HepG2 (cell line): ENCODE measurements around the gene ZNHIT6. TPM values are rescaled to one million over a fixed set of nuclear protein-coding genes. Genes with fewer than 3 reads are reported as not detected.

ENCODE experiments used
- ATAC-seq: fragments of 200-7000 bp; cut with Tn5 transposase; 3 replicates; pipeline ENCODE4 v1.9.1; 2020; ENCODE audit warnings: mild to moderate bottlenecking, moderate library complexity
- BruUV-seq: library from RNA; stranded (reverse); fragments of 400-500 nt; replicated peaks from 2 replicates; lab custom pipeline; 2021; lab: Mats Ljungman, UMichigan
- CTCF ChIA-PET: fragments of 300-600 bp; formaldehyde crosslinking; extraction: SDS; loops from one replicate; lab custom pipeline; 2021; ENCODE audit warnings: low total read pairs, inconsistent platforms, low intra/inter-chr PET ratio; lab: Yijun Ruan, JAX
- POLR2A ChIA-PET: fragments of 350-600 bp; sonication (Branson Sonifier 250); formaldehyde crosslinking; loops from one replicate; lab custom pipeline; 2020; ENCODE audit warnings: antibody characterized with exemption, inconsistent platforms; lab: Yijun Ruan, JAX
- DNase-seq: peaks from one replicate; pipeline ENCODE4 v3.0.0-alpha.2; 2015; ENCODE audit warnings: low spot score
- FAIRE-seq: peaks from 3 replicates; lab custom pipeline; 2011; peaks lifted over from hg19 to GRCh38; lab: Jason Lieb, UNC
- H2AFZ ChIP-seq: one replicate; pipeline ENCODE4 v1.6.1; 2011; ENCODE audit warnings: low read length, inconsistent platforms
- H3K27ac ChIP-seq: fragments of 300-600 bp; 3 replicates; pipeline ENCODE4 v1.8.0; 2011; ENCODE audit warnings: mixed run types, mild to moderate bottlenecking, mixed read lengths, low read length, inconsistent platforms; ENCODE audit not compliant: insufficient read depth; ENCODE audit errors: extremely low read length
- H3K27me3 ChIP-seq, 2 experiments: fragments of 200-600 bp in 1 of 2; 2 replicates in 1 of 2; 3 replicates in 1 of 2; pipeline versions ENCODE4 v1.6.0 to v1.8.0; 2011; ENCODE audit warnings: low read length in 2 of 2, mild to moderate bottlenecking in 2 of 2, moderate library complexity in 2 of 2, inconsistent platforms in 1 of 2; ENCODE audit not compliant: insufficient read depth in 2 of 2, control insufficient read depth in 1 of 2
- H3K36me3 ChIP-seq, 2 experiments: fragments of 200-600 bp in 1 of 2; replicated peaks in 1 of 2; 2 replicates in 1 of 2; 3 replicates in 1 of 2; pipeline versions ENCODE4 v1.5.1 to v1.8.0; 2011; ENCODE audit warnings: low read length in 2 of 2, inconsistent platforms in 1 of 2; ENCODE audit not compliant: insufficient read depth in 2 of 2, control insufficient read depth in 1 of 2
- H3K4me1 ChIP-seq: 2 replicates; pipeline ENCODE4 v1.5.1; 2012; ENCODE audit warnings: low read length, inconsistent platforms; ENCODE audit not compliant: insufficient read depth
- H3K4me2 ChIP-seq: 2 replicates; pipeline ENCODE4 v1.6.0; 2011; ENCODE audit warnings: low read depth, low read length, inconsistent platforms
- H3K4me3 ChIP-seq, 3 experiments: fragments of 200-600 bp in 1 of 3; sonication (generic), shearing (Covaris generic) in 1 of 3; replicated peaks in 1 of 3; 2 replicates each; pipeline ENCODE4 v1.5.1; 2011 to 2016; ENCODE audit warnings: low read length in 3 of 3, inconsistent platforms in 2 of 3, low read depth in 2 of 3, mild to moderate bottlenecking in 2 of 3, control low read depth in 1 of 3, mixed read lengths in 1 of 3; ENCODE audit not compliant: insufficient read depth in 1 of 3
- H3K79me2 ChIP-seq: one replicate; pipeline ENCODE4 v1.6.1; 2011; ENCODE audit warnings: low read length, inconsistent platforms; ENCODE audit not compliant: insufficient read depth
- H3K9ac ChIP-seq: 2 replicates; pipeline ENCODE4 v1.6.0; 2011; ENCODE audit warnings: mild to moderate bottlenecking, low read depth, low read length, inconsistent platforms; ENCODE audit not compliant: insufficient read depth
- H3K9me3 ChIP-seq: 2 replicates; pipeline ENCODE4 v1.5.1; 2012; ENCODE audit warnings: mild to moderate bottlenecking, low read length
- H4K20me1 ChIP-seq: 2 replicates; pipeline ENCODE4 v1.6.0; 2011; ENCODE audit warnings: inconsistent platforms, mild to moderate bottlenecking, low read length, moderate library complexity; ENCODE audit not compliant: insufficient read depth
- ADNP ChIP-seq: sonication (generic); formaldehyde crosslinking; IDR thresholded peaks from 2 replicates; pipeline ENCODE4 v1.4.0; 2020; ENCODE audit warnings: missing genetic modification reagents
- DRAP1 ChIP-seq: IDR thresholded peaks from 2 replicates; pipeline ENCODE4 v1.6.1; 2016; ENCODE audit warnings: missing genetic modification reagents, missing compliant biosample characterization
- GMEB1 ChIP-seq: sonication (generic); formaldehyde crosslinking; IDR thresholded peaks from 2 replicates; pipeline ENCODE4 v1.5.1; 2020; ENCODE audit warnings: missing genetic modification reagents, mild to moderate bottlenecking, borderline replicate concordance
- ISL2 ChIP-seq: sonication (generic); formaldehyde crosslinking; IDR thresholded peaks from 2 replicates; pipeline ENCODE4 v1.5.0; 2020; ENCODE audit warnings: missing genetic modification reagents
- MXD3 ChIP-seq: IDR thresholded peaks from 2 replicates; pipeline ENCODE4 v1.6.1; 2016; ENCODE audit warnings: mild to moderate bottlenecking, missing biosample characterization, missing genetic modification reagents
- NCOA2 ChIP-seq: sonication (generic); formaldehyde crosslinking; IDR thresholded peaks from 2 replicates; pipeline ENCODE4 v1.8.0; 2022; ENCODE audit warnings: inconsistent platforms
- ONECUT2 ChIP-seq: sonication (generic); formaldehyde crosslinking; IDR thresholded peaks from 2 replicates; pipeline ENCODE4 v1.4.0; 2020; ENCODE audit warnings: missing genetic modification reagents
- PHB2 ChIP-seq: fragments of 450-650 bp; IDR thresholded peaks from 2 replicates; pipeline ENCODE4 v1.6.1; 2018; ENCODE audit not compliant: partially characterized antibody
- RBFOX2 ChIP-seq: fragments of 200-400 bp; formaldehyde crosslinking; IDR thresholded peaks from 2 replicates; pipeline ENCODE4 v1.6.1; 2017; ENCODE audit warnings: low read depth, mild to moderate bottlenecking, low read length
- RFXAP ChIP-seq: sonication (generic); formaldehyde crosslinking; IDR thresholded peaks from 2 replicates; pipeline ENCODE4 v1.4.0; 2020; ENCODE audit warnings: missing genetic modification reagents, borderline replicate concordance
- SP4 ChIP-seq: sonication (generic); formaldehyde crosslinking; IDR thresholded peaks from 2 replicates; pipeline ENCODE4 v1.8.1; 2023; ENCODE audit warnings: mild to moderate bottlenecking, missing genetic modification reagents
- SRSF9 ChIP-seq: fragments of 200-400 bp; formaldehyde crosslinking; IDR thresholded peaks from 2 replicates; pipeline ENCODE4 v1.6.1; 2018; ENCODE audit warnings: borderline replicate concordance, mild to moderate bottlenecking, low read depth, low read length; ENCODE audit not compliant: insufficient read depth, poor library complexity, severe bottlenecking
- YEATS4 ChIP-seq: sonication (generic); formaldehyde crosslinking; IDR thresholded peaks from 2 replicates; pipeline ENCODE4 v1.4.0; 2020; ENCODE audit warnings: missing genetic modification reagents, borderline replicate concordance
- ZBTB1 ChIP-seq: sonication (generic); formaldehyde crosslinking; IDR thresholded peaks from 2 replicates; pipeline ENCODE4 v1.4.0; 2020; ENCODE audit warnings: missing genetic modification reagents, borderline replicate concordance
- ZNF737 ChIP-seq: sonication (generic); formaldehyde crosslinking; IDR thresholded peaks from 2 replicates; pipeline ENCODE4 v1.5.0; 2020; ENCODE audit warnings: missing genetic modification reagents, mild to moderate bottlenecking, borderline replicate concordance
- ZNF766 ChIP-seq: sonication (generic); formaldehyde crosslinking; IDR thresholded peaks from 2 replicates; pipeline ENCODE4 v1.5.0; 2020; ENCODE audit warnings: missing genetic modification reagents, borderline replicate concordance
- ZNF816 ChIP-seq: sonication (generic); formaldehyde crosslinking; IDR thresholded peaks from 2 replicates; pipeline ENCODE4 v1.8.0; 2022; ENCODE audit warnings: missing genetic modification reagents, mild to moderate bottlenecking, borderline replicate concordance
- in situ Hi-C: cut with HindIII; loops from 2 replicates; pipeline ENCODE4 v1.10.0; 2017; ENCODE audit warnings: low pct_unique_long_range_greater_than_20kb; ENCODE audit not compliant: extremely low pct_ligation_motif_present
- intact Hi-C: fragments of 100-400 bp; cut with micrococcal nuclease; formaldehyde crosslinking; loops from one replicate; pipeline ENCODE4 v1.10.0; 2022; ENCODE audit not compliant: unreplicated experiment
- polyA plus RNA-seq, 8 experiments: library from polyadenylated mRNA; depleted of rRNA in 3 of 8; stranded (reverse) in 7 of 8; unstranded in 1 of 8; fragments of >200 nt; fragmentation: Illumina TruSeq in 4 of 8; extraction: Trizol in 4 of 8; gene quantifications; 2 replicates each; pipeline versions ENCODE4 v1.2.1 to v1.2.3, GENCODE V29; 2011 to 2016; ENCODE audit warnings: low read depth in 4 of 8, missing spikeins in 1 of 8, mixed read lengths in 1 of 8; ENCODE audit not compliant: insufficient read depth in 1 of 8
- total RNA-seq, 5 experiments: library from RNA; depleted of rRNA; stranded (reverse); fragments of >200 nt; fragmentation: Illumina TruSeq; extraction: Trizol; gene quantifications; 2 replicates each; pipeline ENCODE4 v1.2.3, GENCODE V29; 2016; ENCODE audit warnings: low read depth in 1 of 5

ZNHIT6 gene
- total and polyA plus RNA-seq, 2 of the 13 experiments (the other 11 are each of a cell fraction or from before 2014, with no cell fraction given): 6.0 to 15.2 TPM

GRCh38 chr1:85700422-85700821, 7.8 kb downstream of the ZNHIT6 start (continued):
- TF ChIP-seq NCOA2 (CRISPR knock-in tag) (no peak), PHB2 (no peak), ONECUT2 (CRISPR knock-in tag) (no peak), ZNF816 (CRISPR knock-in tag) (no peak), DRAP1 (no peak)

- Histone ChIP-seq H3K27me3 (no peaks in the 10 kb centered on the region; a peak in 1 of 5 replicates), H2AFZ (no peak overlapping the region), H3K9ac (no peak overlapping the region), H3K4me3 (no peak overlapping the region), H3K9me3 (no peaks in the 10 kb centered on the region), H3K27ac (no peak overlapping the region), H3K4me1 (peaks cover 8% of the 10 kb centered on the region; the same call in 1 of the 2 replicates), H3K36me3 (peaks cover 1 to 18% of the 10 kb centered on the region in 2 experiments; a peak in 2 of 5 replicates), H3K79me2 (peaks cover 2% of the 10 kb centered on the region), H3K4me2 (no peak overlapping the region), H4K20me1 (no peaks in the 10 kb centered on the region)
- POLR2A ChIA-PET: interaction anchor here (1.1 kb wide), 1 partner anchor 10 kb away, joined by 3 read pairs; the partner anchor contains the start of gene ZNHIT6
- FAIRE-seq: no peak
- ATAC-seq: no peak
- DNase-seq: no peak
- no TSS peak for BruUV-seq
- CTCF ChIA-PET: no interaction called here
- in situ Hi-C loops (loop anchor here (10.0 kb wide), 2 partner anchors 93 to 383 kb away; no protein-coding TSS in a partner anchor), intact Hi-C loops (no loop called here)
- TF ChIP-seq ZNF737 (CRISPR knock-in tag) (no peak), GMEB1 (CRISPR knock-in tag) (no peak), RBFOX2 (no peak), ZNF766 (CRISPR knock-in tag) (no peak), SRSF9 (no peak), YEATS4 (CRISPR knock-in tag) (no peak), ZBTB1 (CRISPR knock-in tag) (no peak), SP4 (CRISPR knock-in tag) (no peak), ADNP (CRISPR knock-in tag) (no peak), RFXAP (no peak), ISL2 (CRISPR knock-in tag) (no peak), MXD3 (CRISPR knock-in tag) (no peak)
These were observed 10.3 kb downstream of the ZNHIT6 start for GRCh38 chr1:85697895-85698294.
